Gastroesophageal sphincter (tissue), 3 donors: ENCODE measurements around the gene UBAC2.

ENCODE experiments used
- EP300 ChIP-seq: sonication (generic); formaldehyde crosslinking; IDR thresholded peaks from one replicate; pipeline ENCODE4 v1.6.1; 2017; ENCODE audit warnings: antibody characterized with exemption, mild to moderate bottlenecking
- POLR2A ChIP-seq, 2 donors: fragments of 450-650 bp; IDR thresholded peaks; one replicate each; pipeline ENCODE4 v1.6.1; 2017; ENCODE audit warnings: antibody characterized with exemption in 2 of 2, mild to moderate bottlenecking in 2 of 2, moderate library complexity in 1 of 2
- TF ChIP-seq, protein P1 (sequence below), 4 experiments: fragments of 200-600 bp in 2 of 4; fragments of 450-650 bp in 2 of 4; sonication (generic) in 1 of 4; IDR thresholded peaks; one replicate each; pipeline ENCODE4 v1.5.1; 2017 to 2019; ENCODE audit warnings: antibody characterized with exemption in 4 of 4, mild to moderate bottlenecking in 2 of 4, moderate library complexity in 2 of 4

GRCh38 chr13:99395436-99395835, 194.8 kb downstream of the UBAC2 start:
- TF ChIP-seq, protein P1, sequence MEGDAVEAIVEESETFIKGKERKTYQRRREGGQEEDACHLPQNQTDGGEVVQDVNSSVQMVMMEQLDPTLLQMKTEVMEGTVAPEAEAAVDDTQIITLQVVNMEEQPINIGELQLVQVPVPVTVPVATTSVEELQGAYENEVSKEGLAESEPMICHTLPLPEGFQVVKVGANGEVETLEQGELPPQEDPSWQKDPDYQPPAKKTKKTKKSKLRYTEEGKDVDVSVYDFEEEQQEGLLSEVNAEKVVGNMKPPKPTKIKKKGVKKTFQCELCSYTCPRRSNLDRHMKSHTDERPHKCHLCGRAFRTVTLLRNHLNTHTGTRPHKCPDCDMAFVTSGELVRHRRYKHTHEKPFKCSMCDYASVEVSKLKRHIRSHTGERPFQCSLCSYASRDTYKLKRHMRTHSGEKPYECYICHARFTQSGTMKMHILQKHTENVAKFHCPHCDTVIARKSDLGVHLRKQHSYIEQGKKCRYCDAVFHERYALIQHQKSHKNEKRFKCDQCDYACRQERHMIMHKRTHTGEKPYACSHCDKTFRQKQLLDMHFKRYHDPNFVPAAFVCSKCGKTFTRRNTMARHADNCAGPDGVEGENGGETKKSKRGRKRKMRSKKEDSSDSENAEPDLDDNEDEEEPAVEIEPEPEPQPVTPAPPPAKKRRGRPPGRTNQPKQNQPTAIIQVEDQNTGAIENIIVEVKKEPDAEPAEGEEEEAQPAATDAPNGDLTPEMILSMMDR (IDR thresholded peaks at IDR 0.05) = no peak
- TF ChIP-seq POLR2A (IDR thresholded peaks at IDR 0.05) (no peak), EP300 (no peak)
